Measurements from ENCODE around the gene CLDN11.

CLDN11 gene

GRCh38 chr3:170473358-170473757 lies 54.7 kb downstream of the CLDN11 start:
- DNase-seq: no peak

GRCh38 chr3:170475092-170475685 lies 56.5 kb downstream of the CLDN11 start:
- DNase-seq: no peak

- no peak for DNase-seq
Measured at GRCh38 chr3:170476291-170476690, 57.6 kb downstream of the CLDN11 start.

- no peak for DNase-seq
Measured at GRCh38 chr3:170477395-170477794, 58.7 kb downstream of the CLDN11 start.

- DNase-seq: no peak
Measured at GRCh38 chr3:170480111-170480510, 61.4 kb downstream of the CLDN11 start.

- DNase-seq: no peak
Measured at GRCh38 chr3:170482199-170482598, 63.5 kb downstream of the CLDN11 start.

- DNase-seq: no peak
Measured at GRCh38 chr3:170483485-170484262, 65.0 kb downstream of the CLDN11 start.
